HG03095 (cell line): Measurements from ENCODE around the gene DAPK2.

Source experiments
- ATAC-seq: cut with Tn5 transposase; IDR thresholded peaks from one replicate; pipeline ENCODE4 v1.9.1; 2021; ENCODE audit warnings: moderate library complexity; ENCODE audit not compliant: unreplicated experiment

Gene DAPK2

GRCh38 chr15:63998489-63998888 is 47.8 kb downstream of the DAPK2 start:
- ATAC-seq: no peak

DNA sequence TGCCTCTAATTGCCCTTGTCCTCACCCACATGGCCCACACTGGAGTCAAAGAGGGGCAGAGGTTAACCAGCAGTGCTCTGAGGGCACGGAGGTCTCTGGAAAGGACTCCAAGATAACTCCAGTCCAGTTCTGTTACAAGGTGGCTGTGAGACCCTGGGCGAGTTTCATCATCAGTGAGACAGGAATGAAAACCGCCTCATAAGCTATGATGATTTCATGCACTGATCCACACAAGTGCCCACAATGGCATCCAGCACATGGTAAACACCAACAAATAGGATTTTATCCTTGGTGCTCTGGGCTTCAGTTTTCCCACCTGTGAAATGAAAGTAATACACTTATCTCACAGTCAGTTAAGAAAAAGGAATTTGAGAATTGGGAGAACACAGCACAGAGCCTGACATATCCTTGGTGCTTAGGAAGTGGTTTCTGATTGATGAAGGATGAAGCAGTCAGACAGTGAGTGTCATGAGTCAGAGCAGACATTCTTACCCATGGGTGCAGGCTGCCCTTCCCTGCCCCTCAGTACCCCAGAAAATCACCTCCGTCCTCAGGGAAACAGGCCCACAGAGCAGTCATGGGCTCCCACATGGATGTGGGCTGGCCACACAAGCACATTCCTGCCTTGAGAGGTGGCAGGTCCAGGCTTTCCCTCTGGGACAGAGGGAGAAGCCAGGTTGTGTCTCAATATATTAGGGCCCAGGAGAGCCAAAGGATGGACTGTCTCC is 48.4 kb downstream of the DAPK2 start:
- no peak for ATAC-seq

DNA sequence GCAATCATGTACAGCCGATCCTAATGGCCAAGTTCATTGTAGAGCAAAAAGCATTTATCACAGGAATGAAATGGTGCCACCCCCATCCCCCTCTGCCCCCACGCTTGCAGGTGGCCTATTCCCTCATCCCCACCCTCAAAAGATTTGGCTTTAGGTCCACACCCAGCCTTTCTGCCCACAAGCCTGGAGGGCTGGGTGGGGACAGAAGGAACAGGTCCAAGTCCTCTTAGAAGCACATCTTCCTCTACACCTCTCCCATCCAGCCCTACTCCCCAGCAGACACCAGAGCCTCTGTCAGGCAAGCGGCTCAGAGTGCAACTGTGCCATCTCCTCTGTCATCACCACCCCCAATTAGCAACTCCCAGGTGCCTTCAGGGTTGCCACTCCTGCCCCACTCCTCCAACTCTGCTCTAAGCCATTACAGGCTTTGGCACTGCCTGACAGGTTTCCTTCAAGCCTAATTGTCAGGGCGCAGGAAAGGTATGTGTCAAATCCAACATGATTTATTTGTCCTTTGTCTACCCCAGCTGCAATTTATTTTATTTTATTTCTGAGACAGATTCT is 49.4 kb downstream of the DAPK2 start:
- ATAC-seq: no peak

DNA sequence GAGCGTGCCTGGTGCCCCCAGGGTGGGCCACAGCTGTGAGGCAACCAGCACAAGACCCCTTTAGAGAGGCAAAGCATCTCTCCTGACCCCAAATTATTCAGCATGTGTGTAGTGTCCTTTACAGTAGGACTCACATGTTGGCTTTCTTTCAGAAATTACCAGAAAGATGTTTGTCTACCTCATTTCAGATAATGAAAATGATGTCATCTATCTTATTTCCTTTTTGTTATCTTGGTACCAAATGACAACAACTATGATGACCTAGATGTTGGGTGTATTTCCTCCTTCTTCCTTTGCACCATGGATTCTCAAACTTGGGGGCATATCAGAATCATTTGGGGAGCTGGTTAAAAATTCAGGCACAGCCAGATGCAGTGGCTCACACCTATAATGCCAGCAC is 50.5 kb downstream of the DAPK2 start:
- no peak for ATAC-seq

GRCh38 chr15:63994073-63994600 is 52.1 kb downstream of the DAPK2 start:
- ATAC-seq: no peak

DNA sequence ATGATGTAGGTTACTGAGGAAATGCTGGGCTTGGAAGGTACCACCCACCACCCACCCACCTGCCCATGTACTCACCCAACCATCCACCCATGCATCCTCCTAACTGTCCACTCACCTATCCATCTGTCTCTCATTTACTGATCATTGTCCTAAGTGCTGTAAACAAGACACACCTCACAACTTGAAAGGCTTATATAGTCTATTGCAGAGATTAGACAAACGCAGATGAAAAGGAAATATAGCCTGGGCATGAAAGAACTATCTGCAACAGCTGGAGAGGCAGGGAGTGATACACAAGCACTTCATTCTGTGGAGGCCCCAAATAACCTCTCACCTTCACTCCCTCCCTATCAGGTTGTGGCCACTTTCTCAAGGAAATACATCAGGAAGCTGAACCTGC is 54.0 kb downstream of the DAPK2 start:
- no peak for ATAC-seq

GRCh38 chr15:63991706-63992105 is 54.6 kb downstream of the DAPK2 start:
- ATAC-seq: peak; percentile 40

- no peak for ATAC-seq
Measured at GRCh38 chr15:63990454-63990853, 55.8 kb downstream of the DAPK2 start.

- no peak for ATAC-seq
Measured at GRCh38 chr15:63987796-63988378, 58.4 kb downstream of the DAPK2 start.

DNA sequence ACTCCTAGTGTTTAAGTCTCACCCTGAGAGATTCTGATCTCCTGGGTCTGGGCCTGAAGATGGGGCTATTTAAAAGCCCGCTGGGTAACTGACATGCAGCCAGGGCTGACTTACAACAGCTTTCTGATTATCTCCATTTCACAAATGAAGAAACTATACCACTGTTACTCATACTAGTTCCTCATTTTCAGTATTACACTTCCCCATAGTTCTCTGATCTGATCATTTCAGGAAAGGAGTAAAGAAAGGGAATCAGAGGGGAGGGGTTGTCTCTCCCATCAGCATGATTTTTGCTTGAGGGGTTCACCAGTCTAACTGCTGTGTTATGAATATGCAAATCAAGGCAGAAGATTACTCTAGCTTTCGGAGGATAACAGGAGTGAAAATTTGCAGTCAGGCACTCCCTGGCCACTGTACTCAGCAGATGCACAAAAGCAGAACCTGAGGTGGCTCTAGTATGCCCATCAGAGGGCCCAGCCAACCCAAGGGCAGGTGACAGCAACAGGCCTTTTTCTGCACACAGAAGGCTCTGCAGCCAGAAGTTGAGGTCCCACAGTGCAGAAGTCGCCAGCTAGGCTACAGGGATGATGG is 59.4 kb downstream of the DAPK2 start:
- peak; percentile 58 for ATAC-seq

- ATAC-seq: no peak
Measured at GRCh38 chr15:63986185-63986680, 60.1 kb downstream of the DAPK2 start.

DNA sequence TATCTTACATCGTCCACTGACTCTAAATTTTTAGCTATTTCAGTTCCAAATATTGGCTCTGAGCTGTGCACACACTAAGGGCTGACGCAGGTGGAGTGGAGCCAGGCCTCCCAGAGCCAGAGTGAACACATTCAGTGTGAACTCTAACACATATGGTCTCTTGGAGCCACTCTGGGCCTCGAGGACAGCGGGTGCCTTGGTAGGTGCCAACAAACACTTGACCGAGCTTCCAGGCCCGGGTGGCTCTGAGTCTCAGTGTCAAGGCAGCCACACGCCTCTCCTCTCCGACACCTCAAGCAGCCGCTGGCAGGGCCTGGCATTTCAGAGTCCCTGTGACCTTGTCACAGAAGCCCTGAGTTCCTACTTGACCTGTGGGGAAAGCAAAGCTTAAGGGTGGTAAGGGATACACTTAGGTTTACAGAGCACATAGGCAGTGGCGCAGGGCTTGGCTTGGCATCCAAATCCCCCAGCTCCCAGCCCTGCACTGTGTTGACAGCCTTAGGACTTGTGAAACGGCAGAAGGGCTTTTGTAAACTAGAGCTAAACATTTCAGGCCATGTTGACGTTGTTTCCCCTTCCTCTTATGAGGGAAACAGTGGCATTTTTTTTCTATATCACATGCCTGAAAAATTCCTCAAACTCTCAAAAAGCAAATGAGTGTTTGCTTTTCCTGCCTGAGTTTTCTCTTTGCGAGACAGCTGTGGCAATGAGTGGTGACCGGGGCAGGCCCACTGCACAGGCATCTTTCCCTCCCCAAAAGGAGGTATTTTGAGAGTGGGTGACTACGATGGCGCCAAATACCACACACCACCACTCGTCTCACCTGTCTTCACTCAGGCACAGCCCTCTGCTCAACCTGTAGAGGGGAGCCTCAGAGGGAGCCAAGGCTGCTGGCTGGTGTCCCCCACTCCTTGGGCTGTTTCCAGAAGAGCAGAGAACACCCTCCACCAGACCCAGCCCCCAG is 60.8 kb downstream of the DAPK2 start:
- ATAC-seq: no peak

DNA sequence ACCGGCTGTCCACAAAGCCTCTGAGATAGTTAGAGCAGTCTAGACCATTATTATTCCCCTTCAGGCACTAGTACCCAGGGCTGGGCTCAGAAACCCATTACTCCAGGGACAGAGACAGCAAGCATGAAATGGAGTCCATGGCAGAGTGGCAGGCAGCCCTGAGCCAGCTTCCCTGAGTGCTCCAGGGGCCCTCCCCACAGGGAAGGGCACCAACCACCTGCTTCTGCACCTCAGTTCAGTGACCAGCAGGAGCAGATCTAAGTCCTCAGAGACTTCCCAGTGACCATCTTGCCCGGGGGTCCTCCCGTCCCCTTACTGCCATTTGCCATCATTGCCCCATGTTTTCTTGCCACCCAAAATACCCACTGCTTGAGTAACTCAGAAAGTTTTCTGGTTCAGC is 62.0 kb downstream of the DAPK2 start:
- ATAC-seq: no peak

- ATAC-seq: no peak
Measured at GRCh38 chr15:63983061-63983711, 63.1 kb downstream of the DAPK2 start.

DNA sequence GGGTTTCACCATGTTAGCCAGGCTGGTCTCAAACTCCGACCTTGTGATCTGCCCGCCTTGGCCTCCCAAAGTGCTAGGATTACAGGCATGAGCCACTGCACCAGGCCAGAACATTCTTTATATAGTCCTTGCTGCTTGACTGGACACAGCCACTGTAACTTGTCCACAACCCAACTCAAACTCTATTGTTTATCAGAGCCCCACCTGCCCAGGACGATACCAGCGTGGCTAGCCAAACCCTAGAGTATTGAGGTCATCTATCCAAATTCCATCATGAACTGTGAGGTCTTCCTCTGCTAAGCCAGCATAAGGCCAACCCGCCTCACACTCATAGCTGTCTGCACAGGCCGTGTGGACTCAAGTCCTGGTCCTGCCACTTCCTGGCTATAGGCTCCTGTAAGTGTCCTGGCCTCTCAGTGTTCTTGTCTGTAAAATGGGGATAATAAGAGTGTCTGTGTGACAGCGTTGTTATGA is 63.9 kb downstream of the DAPK2 start:
- ATAC-seq: no peak

- no peak for ATAC-seq
Measured at GRCh38 chr15:63981596-63982320, 64.5 kb downstream of the DAPK2 start.

GRCh38 chr15:63979262-63979793 is 67.0 kb downstream of the DAPK2 start:
- no peak for ATAC-seq

- no peak for ATAC-seq
Measured at GRCh38 chr15:63978511-63979261, 67.6 kb downstream of the DAPK2 start.
